ENCODE data around the gene UBR1. TPM values are rescaled to one million over a fixed set of nuclear protein-coding genes. Genes with fewer than 3 reads are reported as not detected.
A peak's percentile ranks its signal among the peaks of the same experiment; 100 is the strongest.
"Not testable (repeated sequence)": the region's sequence is repeated elsewhere in the genome, so short reads cannot be mapped to it uniquely, and the experiment has no call there.

Gene UBR1
- total RNA-seq, 1 experiment from 2014 or later, result 22.3 TPM

DNA sequence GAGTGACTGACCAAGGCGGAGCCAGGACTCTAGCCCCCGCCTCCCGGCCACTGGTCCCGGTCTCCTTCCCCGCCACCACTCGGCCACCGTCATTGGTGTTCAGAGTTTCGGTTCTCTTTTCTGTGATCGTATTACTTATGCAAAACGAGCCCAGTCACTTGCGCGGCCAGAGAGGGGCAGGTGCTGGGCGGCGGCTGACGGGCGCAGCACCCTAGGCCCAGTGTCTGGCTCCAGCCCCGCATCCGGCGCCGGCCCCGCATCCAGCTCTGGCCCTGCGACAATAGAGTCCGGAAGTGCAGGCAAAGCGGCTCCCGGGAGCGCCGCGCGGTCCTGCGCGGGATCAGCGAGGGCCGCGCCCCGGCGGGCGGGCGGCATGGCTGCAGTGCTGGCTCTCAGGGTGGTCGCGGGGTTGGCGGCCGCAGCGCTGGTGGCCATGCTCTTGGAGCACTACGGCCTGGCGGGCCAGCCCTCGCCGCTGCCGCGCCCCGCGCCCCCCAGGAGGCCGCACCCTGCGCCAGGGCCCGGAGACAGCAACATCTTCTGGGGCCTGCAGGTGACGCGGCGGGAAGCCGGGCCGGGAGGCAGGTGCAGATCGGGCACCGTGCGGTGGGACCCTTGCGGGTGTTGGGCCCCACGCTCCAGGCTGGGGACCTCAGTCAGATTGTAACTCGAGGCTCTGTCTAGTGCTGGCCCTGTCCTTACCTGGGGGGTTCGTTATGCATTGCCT, 27.8 kb upstream of the UBR1 start, which contains the start of gene TMEM62:
Gene TMEM62 (plus strand): TSS at position 157 of the 727 bp plus-strand sequence. CDS start 217 bp downstream, at position 374.
- CTCF ChIA-PET, result no interaction called here
- BruUV-seq (replicated peaks), result no TSS peak
- Mint-ChIP-seq H3K36me3 (ENCODE audit: insufficient read depth, unreplicated experiment) (peaks cover 13% of the 10 kb centered on the region), H3K9me3 (ENCODE audit: unreplicated experiment) (peaks cover 20% of the 10 kb centered on the region), H3K27ac (ENCODE audit: unreplicated experiment) (peak within 1 kb of the TSS; percentile 95), H3K4me3 (ENCODE audit: unreplicated experiment) (peak within 1 kb of the TSS; percentile 94), H3K4me1 (ENCODE audit: low read depth, unreplicated experiment) (peaks cover 16% of the 10 kb centered on the region), H3K27me3 (ENCODE audit: insufficient read depth, unreplicated experiment) (no peaks in the 10 kb centered on the region)
- intact Hi-C loops (cut with micrococcal nuclease; ENCODE audit: unreplicated experiment), result loop anchor here (1.0 to 2.0 kb wide), 2 partner anchors 27 to 51 kb away; partner anchors contain the start of genes CCNDBP1 and UBR1
- POLR2A ChIA-PET, result no interaction called here
- Histone ChIP-seq H3K27me3 (replicated peaks; ENCODE audit: control insufficient read depth, insufficient read depth, low read length) (no peaks in the 10 kb centered on the region; the same call in 1 of the 2 replicates), H3K4me3 (ENCODE audit: low read depth, low read length) (peak within 1 kb of the TSS; percentile 73), H3K4me1 (no peaks in the 10 kb centered on the region), H3K9me3 (no peaks in the 10 kb centered on the region; the same call in 1 of the 2 replicates), H3K36me3 (ENCODE audit: control insufficient read depth, insufficient read depth, low read length) (peaks cover 3% of the 10 kb centered on the region; the same call in 1 of the 2 replicates)
- peak; percentile 87 to 89 for DNase-seq
- TF ChIP-seq, protein P1, sequence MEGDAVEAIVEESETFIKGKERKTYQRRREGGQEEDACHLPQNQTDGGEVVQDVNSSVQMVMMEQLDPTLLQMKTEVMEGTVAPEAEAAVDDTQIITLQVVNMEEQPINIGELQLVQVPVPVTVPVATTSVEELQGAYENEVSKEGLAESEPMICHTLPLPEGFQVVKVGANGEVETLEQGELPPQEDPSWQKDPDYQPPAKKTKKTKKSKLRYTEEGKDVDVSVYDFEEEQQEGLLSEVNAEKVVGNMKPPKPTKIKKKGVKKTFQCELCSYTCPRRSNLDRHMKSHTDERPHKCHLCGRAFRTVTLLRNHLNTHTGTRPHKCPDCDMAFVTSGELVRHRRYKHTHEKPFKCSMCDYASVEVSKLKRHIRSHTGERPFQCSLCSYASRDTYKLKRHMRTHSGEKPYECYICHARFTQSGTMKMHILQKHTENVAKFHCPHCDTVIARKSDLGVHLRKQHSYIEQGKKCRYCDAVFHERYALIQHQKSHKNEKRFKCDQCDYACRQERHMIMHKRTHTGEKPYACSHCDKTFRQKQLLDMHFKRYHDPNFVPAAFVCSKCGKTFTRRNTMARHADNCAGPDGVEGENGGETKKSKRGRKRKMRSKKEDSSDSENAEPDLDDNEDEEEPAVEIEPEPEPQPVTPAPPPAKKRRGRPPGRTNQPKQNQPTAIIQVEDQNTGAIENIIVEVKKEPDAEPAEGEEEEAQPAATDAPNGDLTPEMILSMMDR (IDR thresholded peaks at IDR 0.05; ENCODE audit: insufficient read depth in 1 of 2, low read depth in 1 of 2, low read length in 1 of 2, severe bottlenecking in 1 of 2, unreplicated experiment in 1 of 2), result peak in 1 of 2 experiments; percentile 2

DNA sequence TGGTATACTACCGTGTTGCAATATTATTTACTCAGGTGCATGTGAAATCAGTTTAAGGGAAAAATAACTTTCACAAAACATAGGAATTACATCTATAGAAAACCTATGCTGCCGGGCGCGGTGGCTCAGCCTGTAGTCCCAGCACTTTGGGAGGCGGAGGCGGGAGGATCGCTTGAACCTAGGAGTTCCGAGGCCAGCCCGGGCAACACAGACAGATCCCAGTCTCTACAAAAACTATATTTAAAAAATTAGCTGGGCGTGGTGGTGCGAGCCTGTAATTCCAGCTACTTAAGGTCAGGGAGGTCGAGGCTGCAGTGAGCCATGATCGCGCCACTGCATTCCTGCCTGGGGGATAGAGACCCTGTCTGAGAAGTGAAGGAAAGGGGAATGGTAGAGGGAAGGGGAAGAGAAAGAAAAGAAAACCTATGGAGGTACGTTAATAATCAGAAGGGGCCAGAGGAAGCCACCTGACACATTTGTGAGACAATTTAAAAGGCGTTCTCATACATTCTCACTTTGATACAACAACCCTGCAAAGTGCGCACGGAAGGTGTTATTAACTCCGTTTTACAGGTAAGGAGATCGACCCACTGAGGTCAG, 27.1 kb upstream of the UBR1 start:
- H3K27ac Mint-ChIP-seq (ENCODE audit: unreplicated experiment), result peak overlapping the region; percentile 95
- H3K4me1 Mint-ChIP-seq (ENCODE audit: low read depth, unreplicated experiment), result peaks cover 16% of the 10 kb centered on the region
- H3K27me3 Mint-ChIP-seq (ENCODE audit: insufficient read depth, unreplicated experiment), result no peaks in the 10 kb centered on the region
- peak overlapping the region; percentile 94 for H3K4me3 Mint-ChIP-seq (ENCODE audit: unreplicated experiment)
- Histone ChIP-seq H3K36me3 (ENCODE audit: control insufficient read depth, insufficient read depth, low read length) (peaks cover 3% of the 10 kb centered on the region; the same call in 1 of the 2 replicates), H3K4me3 (ENCODE audit: low read depth, low read length) (peak overlapping the region; percentile 73), H3K4me1 (peaks cover 5% of the 10 kb centered on the region), H3K9me3 (peaks cover 3% of the 10 kb centered on the region; the same call in 1 of the 2 replicates), H3K27me3 (replicated peaks; ENCODE audit: control insufficient read depth, insufficient read depth, low read length) (no peaks in the 10 kb centered on the region; the same call in 1 of the 2 replicates)
- ChIA-PET POLR2A (no interaction called here), CTCF (no interaction called here)
- H3K9me3 Mint-ChIP-seq (ENCODE audit: unreplicated experiment), result peaks cover 27% of the 10 kb centered on the region
- intact Hi-C loops (cut with micrococcal nuclease; ENCODE audit: unreplicated experiment), result loop anchor here (1.0 to 2.0 kb wide), 2 partner anchors 27 to 52 kb away; partner anchors contain the start of genes CCNDBP1 and UBR1
- H3K36me3 Mint-ChIP-seq (ENCODE audit: insufficient read depth, unreplicated experiment), result peaks cover 11% of the 10 kb centered on the region
- TF ChIP-seq, protein P1 (IDR thresholded peaks at IDR 0.05; ENCODE audit: insufficient read depth in 1 of 2, low read depth in 1 of 2, low read length in 1 of 2, severe bottlenecking in 1 of 2, unreplicated experiment in 1 of 2), result no peak
- peak; percentile 34 to 36 for DNase-seq
- BruUV-seq (replicated peaks), result TSS peak; percentile 57

DNA sequence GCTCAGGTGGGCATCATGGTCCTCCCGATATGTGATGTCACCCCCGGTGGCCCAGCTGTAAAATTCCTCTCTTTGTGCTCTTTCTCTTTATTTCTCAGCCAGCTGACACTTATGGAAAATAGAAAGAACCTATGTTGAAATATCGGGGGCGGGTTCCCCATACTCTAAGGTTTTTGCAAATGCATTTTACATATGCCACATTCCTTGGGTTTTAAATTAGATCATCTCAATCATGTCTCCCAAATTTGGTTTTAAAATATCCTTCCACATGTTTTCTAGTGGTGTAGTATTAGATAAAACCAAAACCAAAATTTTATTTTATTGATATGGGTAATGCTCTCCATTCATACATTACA, 23.1 kb upstream of the UBR1 start:
- Histone ChIP-seq H3K36me3 (ENCODE audit: control insufficient read depth, insufficient read depth, low read length) (peaks cover 2% of the 10 kb centered on the region; the same call in 1 of the 2 replicates), H3K9me3 (peaks cover 4% of the 10 kb centered on the region; the same call in 1 of the 2 replicates), H3K4me1 (peaks cover 27% of the 10 kb centered on the region), H3K27me3 (replicated peaks; ENCODE audit: control insufficient read depth, insufficient read depth, low read length) (no peaks in the 10 kb centered on the region; the same call in 1 of the 2 replicates), H3K4me3 (ENCODE audit: low read depth, low read length) (no peak overlapping the region)
- TF ChIP-seq, protein P1 (IDR thresholded peaks at IDR 0.05; ENCODE audit: insufficient read depth in 1 of 2, low read depth in 1 of 2, low read length in 1 of 2, severe bottlenecking in 1 of 2, unreplicated experiment in 1 of 2), result no peak
- BruUV-seq (replicated peaks), result no TSS peak
- Mint-ChIP-seq H3K27me3 (ENCODE audit: insufficient read depth, unreplicated experiment) (no peaks in the 10 kb centered on the region), H3K36me3 (ENCODE audit: insufficient read depth, unreplicated experiment) (peaks cover 6% of the 10 kb centered on the region), H3K4me1 (ENCODE audit: low read depth, unreplicated experiment) (peaks cover 22% of the 10 kb centered on the region), H3K9me3 (ENCODE audit: unreplicated experiment) (peaks cover 28% of the 10 kb centered on the region), H3K4me3 (ENCODE audit: unreplicated experiment) (no peak overlapping the region), H3K27ac (ENCODE audit: unreplicated experiment) (no peak overlapping the region)
- intact Hi-C loops (cut with micrococcal nuclease; ENCODE audit: unreplicated experiment), result no loop called here
- ChIA-PET POLR2A (no interaction called here), CTCF (no interaction called here)
- DNase-seq, result no peak

DNA sequence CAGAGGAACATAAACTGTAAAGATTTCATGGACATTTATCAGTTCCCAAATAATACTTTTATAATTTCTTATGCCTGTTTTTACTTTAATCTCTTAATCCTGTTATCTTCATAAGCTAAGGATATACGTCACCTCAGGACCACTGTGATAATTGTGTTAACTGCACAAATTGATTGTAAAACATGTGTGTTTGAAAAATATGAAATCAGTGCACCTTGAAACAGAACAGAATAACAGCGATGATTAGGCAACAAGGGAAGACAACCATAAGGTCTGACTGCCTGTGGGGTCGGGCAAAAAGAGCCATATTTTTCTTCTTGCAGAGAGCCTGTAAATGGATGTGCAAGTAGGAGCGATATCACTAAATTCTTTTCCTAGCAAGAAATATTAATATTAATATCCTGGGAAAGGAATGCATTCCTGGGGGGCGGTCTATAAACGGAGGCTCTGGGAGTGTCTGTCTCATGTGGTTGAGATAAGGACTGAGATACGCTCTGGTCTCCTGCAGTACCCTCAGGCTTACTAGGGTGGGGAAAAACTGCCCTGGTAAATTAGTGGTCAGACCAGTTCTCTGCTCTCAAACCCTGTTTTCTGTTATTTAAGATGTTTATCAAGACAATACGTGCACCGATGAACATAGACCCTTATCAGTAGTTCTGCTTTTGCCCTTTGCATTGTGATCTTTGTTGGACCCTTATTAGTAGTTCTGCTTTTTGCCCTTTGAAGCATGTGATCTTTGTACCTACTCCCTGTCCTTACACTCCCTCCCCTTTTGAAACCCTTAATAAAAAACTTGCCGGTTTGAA, 22.5 kb upstream of the UBR1 start:
- intact Hi-C loops (cut with micrococcal nuclease; ENCODE audit: unreplicated experiment); H3K27me3 ChIP-seq (replicated peaks; ENCODE audit: control insufficient read depth, insufficient read depth, low read length); H3K36me3 ChIP-seq (ENCODE audit: control insufficient read depth, insufficient read depth, low read length); H3K9me3 ChIP-seq; CTCF ChIA-PET; H3K27me3 Mint-ChIP-seq (ENCODE audit: insufficient read depth, unreplicated experiment); H3K4me3 ChIP-seq (ENCODE audit: low read depth, low read length); BruUV-seq (replicated peaks); H3K36me3 Mint-ChIP-seq (ENCODE audit: insufficient read depth, unreplicated experiment); POLR2A ChIA-PET: not testable (repeated sequence)
- DNase-seq, result peak in 1 of 2 experiments; percentile 28
- peaks cover 27% of the 10 kb centered on the region for H3K4me1 ChIP-seq
- H3K4me1 Mint-ChIP-seq (ENCODE audit: low read depth, unreplicated experiment), result peaks cover 25% of the 10 kb centered on the region
- H3K27ac Mint-ChIP-seq (ENCODE audit: unreplicated experiment), result peak overlapping the region; percentile 12
- peak overlapping the region; percentile 29 for H3K4me3 Mint-ChIP-seq (ENCODE audit: unreplicated experiment)
- peaks cover 28% of the 10 kb centered on the region for H3K9me3 Mint-ChIP-seq (ENCODE audit: unreplicated experiment)
